Measurements from ENCODE around the gene ASIC5.

The ASIC5 gene

GRCh38 chr4:155891058-155891457, 25.0 kb upstream of the ASIC5 start:
- no peak overlapping the region for H3K4me3 ChIP-seq (ENCODE audit: low read depth, low read length)
- no peak for DNase-seq (ENCODE audit: low read depth)
- TF ChIP-seq CTCF (IDR thresholded peaks at IDR 0.05; ENCODE audit: insufficient read depth, low read depth, low read length, missing control alignments), result no peak

DNA sequence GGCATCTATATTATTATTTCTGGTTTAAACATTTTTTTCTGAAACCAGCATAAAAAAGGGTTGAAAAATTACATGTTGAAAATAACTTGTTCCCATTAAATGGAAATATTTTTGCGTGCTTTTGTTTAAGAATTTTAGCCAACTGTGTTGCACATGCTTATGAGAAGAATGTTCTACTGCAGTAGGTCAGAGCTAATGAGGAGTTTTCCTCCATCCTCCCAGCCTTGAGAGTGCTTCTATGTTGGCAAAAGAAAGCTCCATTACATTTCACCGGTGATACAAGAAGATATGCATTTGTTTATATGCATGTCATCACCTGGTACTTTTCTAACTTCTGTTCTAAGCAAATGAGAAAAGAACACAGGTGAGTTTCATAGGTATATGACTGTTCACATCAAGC, 23.9 kb upstream of the ASIC5 start:
- no peak overlapping the region for H3K4me3 ChIP-seq (ENCODE audit: low read depth, low read length)
- no peak for DNase-seq (ENCODE audit: low read depth)
- no peak for TF ChIP-seq CTCF (IDR thresholded peaks at IDR 0.05; ENCODE audit: insufficient read depth, low read depth, low read length, missing control alignments)

DNA sequence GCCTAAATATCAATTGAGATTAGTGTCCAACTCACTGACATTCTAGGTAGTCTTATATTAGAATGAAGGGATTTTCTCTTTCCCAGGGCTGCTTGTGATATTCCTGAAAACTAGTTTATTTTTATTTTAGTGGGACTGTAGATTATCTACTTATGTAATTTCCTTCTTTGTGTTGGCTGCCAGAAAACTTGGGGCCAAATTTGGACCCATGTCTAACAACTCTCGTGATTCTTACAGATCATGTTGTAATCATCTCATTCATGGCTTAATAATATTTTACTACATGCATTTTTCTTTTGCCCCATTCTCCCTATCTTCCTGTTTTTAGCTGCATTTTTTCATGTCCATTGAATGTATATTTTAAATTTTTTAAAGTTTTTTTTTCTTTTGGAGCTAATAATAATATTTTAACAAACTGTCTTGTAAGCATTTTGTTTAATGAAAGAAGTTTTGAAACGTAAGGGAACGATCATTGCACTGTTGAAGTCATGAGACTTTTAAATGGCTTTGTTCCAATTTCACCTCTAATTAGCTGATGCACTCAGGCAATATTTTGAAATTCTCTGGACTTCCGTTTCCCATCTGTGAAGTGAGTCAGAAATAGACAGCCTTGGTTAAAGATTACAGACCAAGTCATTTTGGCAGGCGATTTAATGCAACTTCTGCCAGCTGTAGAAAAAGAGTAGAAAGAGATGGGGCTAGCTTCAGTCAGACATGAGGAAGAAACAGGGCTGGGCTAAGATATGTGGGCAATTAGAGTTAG, 23.1 kb upstream of the ASIC5 start:
- DNase-seq (ENCODE audit: low read depth), result peak; percentile 70
- TF ChIP-seq CTCF (IDR thresholded peaks at IDR 0.05; ENCODE audit: insufficient read depth, low read depth, low read length, missing control alignments), result no peak
- no peak overlapping the region for H3K4me3 ChIP-seq (ENCODE audit: low read depth, low read length)

DNA sequence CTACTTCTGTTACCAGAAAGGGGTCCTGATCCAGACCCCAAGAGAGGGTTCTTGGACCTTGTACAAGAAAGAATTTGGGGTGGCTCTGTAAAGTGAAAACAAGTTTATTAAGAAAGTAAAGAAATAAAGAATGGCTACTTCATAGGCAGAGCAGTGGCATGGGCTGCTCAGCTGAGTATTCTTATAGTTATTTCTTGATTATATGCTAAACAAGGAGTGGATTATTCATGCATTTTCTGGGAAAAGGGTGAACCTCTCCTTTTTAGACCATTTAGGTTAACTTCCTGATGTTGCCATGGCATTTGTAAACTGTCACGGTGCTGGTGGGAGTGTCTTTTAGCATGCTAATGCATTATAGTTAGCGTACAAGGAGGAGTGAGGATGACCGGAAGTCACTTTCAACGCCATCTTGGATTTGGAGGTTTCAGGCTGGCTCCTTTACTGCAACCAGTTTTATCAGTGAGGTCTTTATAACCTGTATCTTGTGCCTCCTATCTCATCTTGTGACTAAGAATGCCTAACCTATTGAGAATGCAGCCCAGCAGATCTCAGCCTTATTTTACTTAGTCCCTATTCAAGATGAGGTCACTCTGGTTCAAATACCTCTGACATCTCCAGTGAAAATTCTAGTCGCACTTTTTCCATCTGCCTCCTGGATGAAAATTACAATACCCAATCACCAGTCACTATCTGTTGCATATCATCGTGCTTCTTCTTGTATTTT, 21.9 kb upstream of the ASIC5 start:
- DNase-seq (ENCODE audit: low read depth), result no peak
- no peak overlapping the region for H3K4me3 ChIP-seq (ENCODE audit: low read depth, low read length)
- TF ChIP-seq CTCF (IDR thresholded peaks at IDR 0.05; ENCODE audit: insufficient read depth, low read depth, low read length, missing control alignments), result no peak

DNA sequence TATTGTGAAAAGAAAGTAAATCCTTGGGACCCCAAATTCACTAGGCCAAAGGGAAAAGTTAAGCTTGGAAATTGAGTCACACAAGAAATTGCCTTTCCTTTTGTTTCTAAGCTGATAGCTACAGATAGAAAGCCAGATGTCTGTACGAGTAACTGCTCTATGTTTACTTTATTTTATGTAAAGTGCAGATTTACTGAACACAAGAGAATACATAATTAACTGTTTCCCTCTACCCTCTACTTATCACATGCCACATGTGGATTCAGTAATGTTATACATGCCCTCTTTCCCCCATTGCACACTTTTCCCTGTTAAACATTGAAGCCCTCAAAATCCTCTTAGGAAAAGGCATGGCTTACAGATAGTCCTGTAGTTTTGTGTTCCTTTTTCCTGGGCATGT, 21.0 kb upstream of the ASIC5 start:
- H3K4me3 ChIP-seq (ENCODE audit: low read depth, low read length), result no peak overlapping the region
- no peak for TF ChIP-seq CTCF (IDR thresholded peaks at IDR 0.05; ENCODE audit: insufficient read depth, low read depth, low read length, missing control alignments)
- no peak for DNase-seq (ENCODE audit: low read depth)

GRCh38 chr4:155885666-155886065, 19.6 kb upstream of the ASIC5 start:
- DNase-seq (ENCODE audit: low read depth), result no peak
- no peak overlapping the region for H3K4me3 ChIP-seq (ENCODE audit: low read depth, low read length)
- TF ChIP-seq CTCF (IDR thresholded peaks at IDR 0.05; ENCODE audit: insufficient read depth, low read depth, low read length, missing control alignments), result no peak
